ENCODE measurements around the gene CAMSAP1. TPM values are rescaled to one million over a fixed set of nuclear protein-coding genes. Genes with fewer than 3 reads are reported as not detected.

Gene CAMSAP1
- total RNA-seq, 1 experiment from 2014 or later = 52.7 TPM

DNA sequence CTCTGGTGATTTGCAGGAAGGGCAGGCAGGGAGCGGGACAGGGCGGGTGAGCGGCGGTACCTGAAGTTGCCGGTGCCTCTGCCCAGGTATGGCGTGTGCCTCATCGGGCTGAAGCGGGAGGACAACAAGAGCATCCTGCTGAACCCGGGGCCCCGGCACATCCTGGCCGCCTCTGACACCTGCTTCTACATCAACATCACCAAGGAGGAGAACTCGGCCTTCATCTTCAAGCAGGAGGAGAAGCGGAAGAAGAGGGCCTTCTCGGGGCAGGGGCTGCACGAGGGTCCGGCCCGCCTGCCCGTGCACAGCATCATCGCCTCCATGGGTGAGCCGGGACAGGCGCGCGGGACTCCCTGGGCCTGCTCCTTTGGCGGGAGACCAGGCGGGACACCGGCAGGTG lies 136.6 kb downstream of the CAMSAP1 start:
- H2BK5ac ChIP-seq (ENCODE audit: insufficient read length, low read length) = no peak overlapping the region
- H3K4ac ChIP-seq (ENCODE audit: low read depth, low read length) = no peak overlapping the region
- H3K18ac ChIP-seq (ENCODE audit: insufficient read length, low read depth, low read length) = no peak overlapping the region
- no peak overlapping the region for H3T11ph ChIP-seq (ENCODE audit: low read length)
- no peaks in the 10 kb centered on the region for H3K23me2 ChIP-seq (ENCODE audit: insufficient read length, low read depth, low read length, poor library complexity, severe bottlenecking)
- no peak overlapping the region for H3K23ac ChIP-seq (ENCODE audit: insufficient read length, low read depth, low read length)
- no peak overlapping the region for H3K27ac ChIP-seq (ENCODE audit: insufficient read length, low read depth, low read length)
- H4K91ac ChIP-seq (ENCODE audit: insufficient read length, low read depth, low read length) = no peak overlapping the region
- peaks cover 0 to 10% (median 4%) of the 10 kb centered on the region in 3 experiments; a peak in 4 of 7 replicates for H3K36me3 Mint-ChIP-seq (ENCODE audit: insufficient read depth in 1 of 3, low read depth in 3 of 3)
- H3K9me3 ChIP-seq (ENCODE audit: control insufficient read depth, low read depth, low read length) = peaks cover 4% of the 10 kb centered on the region
- no peak overlapping the region for H3K56ac ChIP-seq (ENCODE audit: insufficient read length, low read depth, low read length)
- no peak overlapping the region for H3K4me2 ChIP-seq (ENCODE audit: insufficient read depth, insufficient read length, low read length)
- H3K4me1 Mint-ChIP-seq = no peaks in the 10 kb centered on the region
- no peak overlapping the region for H3K9ac ChIP-seq (ENCODE audit: extremely low read depth, insufficient read length, low read length)
- no peaks in the 10 kb centered on the region for H3K79me1 ChIP-seq (ENCODE audit: insufficient read depth, low read depth, low read length, poor library complexity, severe bottlenecking)
- no peak overlapping the region for H3K27ac Mint-ChIP-seq
- no peak overlapping the region; the same call in 1 of the 2 replicates for H3K14ac ChIP-seq (ENCODE audit: insufficient read depth, low read length)
- no peaks in the 10 kb centered on the region for H3K27me3 ChIP-seq (ENCODE audit: insufficient read depth, low read length)
- H3K27me3 Mint-ChIP-seq (ENCODE audit: low read depth) = no peaks in the 10 kb centered on the region
- H2AK5ac ChIP-seq (ENCODE audit: insufficient read length, low read length) = no peak overlapping the region
- H3K9me3 Mint-ChIP-seq = peaks cover 11 to 13% of the 10 kb centered on the region in 2 experiments
- H2BK120ac ChIP-seq (ENCODE audit: low read depth, low read length, poor library complexity, severe bottlenecking) = no peak overlapping the region
- no peaks in the 10 kb centered on the region for H3K4me1 ChIP-seq (ENCODE audit: insufficient read depth, low read length)
- no peak overlapping the region for H4K5ac ChIP-seq (ENCODE audit: insufficient read length, low read depth, low read length)
- WGBS (ENCODE audit: extremely low coverage, insufficient read length, low lambda C conversion rate) = no CpG with 5 or more reads among the region's 26 CpGs
- H3K4me3 Mint-ChIP-seq = no peak overlapping the region
- no peaks in the 10 kb centered on the region for H3K79me2 ChIP-seq (ENCODE audit: insufficient read depth, low read length)
- H2BK15ac ChIP-seq (ENCODE audit: low read depth, low read length) = no peak overlapping the region
- H4K20me1 ChIP-seq (ENCODE audit: control insufficient read depth, insufficient read depth, insufficient read length) = peaks cover 2% of the 10 kb centered on the region
- no peak overlapping the region for H2BK20ac ChIP-seq (ENCODE audit: low read depth, low read length, poor library complexity, severe bottlenecking)
- no peak overlapping the region for H2AFZ ChIP-seq (ENCODE audit: low read length)
- no peak for DNase-seq
- TF ChIP-seq, protein P1, sequence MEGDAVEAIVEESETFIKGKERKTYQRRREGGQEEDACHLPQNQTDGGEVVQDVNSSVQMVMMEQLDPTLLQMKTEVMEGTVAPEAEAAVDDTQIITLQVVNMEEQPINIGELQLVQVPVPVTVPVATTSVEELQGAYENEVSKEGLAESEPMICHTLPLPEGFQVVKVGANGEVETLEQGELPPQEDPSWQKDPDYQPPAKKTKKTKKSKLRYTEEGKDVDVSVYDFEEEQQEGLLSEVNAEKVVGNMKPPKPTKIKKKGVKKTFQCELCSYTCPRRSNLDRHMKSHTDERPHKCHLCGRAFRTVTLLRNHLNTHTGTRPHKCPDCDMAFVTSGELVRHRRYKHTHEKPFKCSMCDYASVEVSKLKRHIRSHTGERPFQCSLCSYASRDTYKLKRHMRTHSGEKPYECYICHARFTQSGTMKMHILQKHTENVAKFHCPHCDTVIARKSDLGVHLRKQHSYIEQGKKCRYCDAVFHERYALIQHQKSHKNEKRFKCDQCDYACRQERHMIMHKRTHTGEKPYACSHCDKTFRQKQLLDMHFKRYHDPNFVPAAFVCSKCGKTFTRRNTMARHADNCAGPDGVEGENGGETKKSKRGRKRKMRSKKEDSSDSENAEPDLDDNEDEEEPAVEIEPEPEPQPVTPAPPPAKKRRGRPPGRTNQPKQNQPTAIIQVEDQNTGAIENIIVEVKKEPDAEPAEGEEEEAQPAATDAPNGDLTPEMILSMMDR (conservative IDR thresholded peaks at IDR 0.05) = no peak
- H2BK12ac ChIP-seq (ENCODE audit: insufficient read length, low read depth, low read length) = no peak overlapping the region
- H4K8ac ChIP-seq (replicated peaks; ENCODE audit: insufficient read length, low read depth, low read length) = no peak overlapping the region

Data from H9 (cell line).